HepG2 (cell line): Measurements from ENCODE around the gene MRPL2. TPM values are rescaled to one million over a fixed set of nuclear protein-coding genes. Genes with fewer than 3 reads are reported as not detected.

Experiments
- ASH2L ChIP-seq: fragments of 300-600, 200-600 bp; sonication (generic); IDR thresholded peaks from 2 replicates; pipeline ENCODE4 v1.7.0; 2017; ENCODE audit warnings: low read depth, mild to moderate bottlenecking, moderate library complexity, mixed read lengths, low read length; ENCODE audit not compliant: insufficient read length
- ATF4 ChIP-seq, 2 experiments: fragments of 450-650 bp in 1 of 2; sonication (generic) in 1 of 2; formaldehyde crosslinking; IDR thresholded peaks; 2 replicates each; pipeline versions ENCODE4 v1.5.0 to v1.8.0; 2020 to 2022; ENCODE audit warnings: mild to moderate bottlenecking in 1 of 2, missing genetic modification reagents in 1 of 2
- BRD4 ChIP-seq: sonication (generic); formaldehyde crosslinking; IDR thresholded peaks from 2 replicates; pipeline ENCODE4 v1.4.0; 2020; ENCODE audit warnings: missing genetic modification reagents
- EED ChIP-seq: sonication (generic); formaldehyde crosslinking; IDR thresholded peaks from 2 replicates; pipeline ENCODE4 v1.5.0; 2020; ENCODE audit warnings: mild to moderate bottlenecking, missing genetic modification reagents
- HNRNPK ChIP-seq: fragments of 200-400 bp; formaldehyde crosslinking; IDR thresholded peaks from 2 replicates; pipeline ENCODE4 v1.6.1; 2018; ENCODE audit warnings: low read length, low read depth, moderate library complexity, mild to moderate bottlenecking; ENCODE audit not compliant: poor library complexity, severe bottlenecking
- IRF1 ChIP-seq: sonication (generic); formaldehyde crosslinking; IDR thresholded peaks from 2 replicates; pipeline ENCODE4 v1.4.0; 2020; ENCODE audit warnings: low read depth, mild to moderate bottlenecking, missing genetic modification reagents
- MAZ ChIP-seq, 2 experiments: sonication (generic) in 1 of 2; formaldehyde crosslinking in 1 of 2; IDR thresholded peaks; 2 replicates each; pipeline versions ENCODE4 v1.5.0 to v1.6.1; 2012 to 2020; ENCODE audit warnings: low read depth in 2 of 2, mild to moderate bottlenecking in 2 of 2, borderline replicate concordance in 1 of 2, improper control_type of control experiment in 1 of 2, low read length in 1 of 2, missing genetic modification reagents in 1 of 2, moderate library complexity in 1 of 2
- MED13 ChIP-seq: sonication (generic); formaldehyde crosslinking; IDR thresholded peaks from 2 replicates; pipeline ENCODE4 v1.5.0; 2020; ENCODE audit warnings: missing genetic modification reagents
- PCBP2 ChIP-seq: fragments of 200-400 bp; formaldehyde crosslinking; optimal IDR thresholded peaks from 2 replicates; pipeline ENCODE3; 2018; ENCODE audit warnings: low read length, low read depth; ENCODE audit not compliant: poor library complexity, severe bottlenecking
- PTBP1 ChIP-seq: fragments of 200-400 bp; formaldehyde crosslinking; IDR thresholded peaks from 2 replicates; pipeline ENCODE4 v1.6.1; 2018; ENCODE audit warnings: low read length, low read depth; ENCODE audit not compliant: poor library complexity, severe bottlenecking
- RAD51 ChIP-seq: fragments of 450-650 bp; IDR thresholded peaks from 2 replicates; pipeline ENCODE4 v1.6.1; 2016; ENCODE audit warnings: borderline replicate concordance
- RARG ChIP-seq: sonication (generic); formaldehyde crosslinking; IDR thresholded peaks from 2 replicates; pipeline ENCODE4 v1.4.0; 2020; ENCODE audit warnings: low read depth, mild to moderate bottlenecking, missing genetic modification reagents
- RXRB ChIP-seq: IDR thresholded peaks from 2 replicates; pipeline ENCODE4 v1.6.1; 2016; ENCODE audit warnings: borderline replicate concordance, missing genetic modification reagents, missing compliant biosample characterization
- SP2 ChIP-seq: sonication (generic); formaldehyde crosslinking; IDR thresholded peaks from 2 replicates; pipeline ENCODE4 v1.5.1; 2020; ENCODE audit warnings: mild to moderate bottlenecking, missing genetic modification reagents
- TARDBP ChIP-seq: sonication (generic); formaldehyde crosslinking; IDR thresholded peaks from 2 replicates; pipeline ENCODE4 v1.8.0; 2022; ENCODE audit warnings: mild to moderate bottlenecking, missing genetic modification reagents
- ZBTB43 ChIP-seq: sonication (generic); formaldehyde crosslinking; conservative IDR thresholded peaks from 2 replicates; pipeline ENCODE4 v1.4.0; 2020; ENCODE audit warnings: missing genetic modification reagents
- ZBTB44 ChIP-seq: sonication (generic); formaldehyde crosslinking; IDR thresholded peaks from 2 replicates; pipeline ENCODE4 v1.4.0; 2020; ENCODE audit warnings: missing genetic modification reagents
- ZFP37 ChIP-seq: sonication (generic); formaldehyde crosslinking; IDR thresholded peaks from 2 replicates; pipeline ENCODE4 v1.4.0; 2020; ENCODE audit warnings: missing genetic modification reagents, borderline replicate concordance
- ZNF772 ChIP-seq: sonication (generic); formaldehyde crosslinking; IDR thresholded peaks from 2 replicates; pipeline ENCODE4 v1.5.0; 2020; ENCODE audit warnings: mild to moderate bottlenecking, missing genetic modification reagents
- ZNF790 ChIP-seq: sonication (generic); formaldehyde crosslinking; IDR thresholded peaks from 2 replicates; pipeline ENCODE4 v1.8.0; 2022; ENCODE audit warnings: missing genetic modification reagents, mild to moderate bottlenecking, borderline replicate concordance
- ZUFSP ChIP-seq: sonication (generic); formaldehyde crosslinking; IDR thresholded peaks from 2 replicates; pipeline ENCODE4 v1.9.0; 2021; ENCODE audit warnings: missing genetic modification reagents, mild to moderate bottlenecking, borderline replicate concordance
- polyA plus RNA-seq, 8 experiments: library from polyadenylated mRNA; depleted of rRNA in 3 of 8; stranded (reverse) in 7 of 8; unstranded in 1 of 8; fragments of >200 nt; fragmentation: Illumina TruSeq in 4 of 8; extraction: Trizol in 4 of 8; gene quantifications; 2 replicates each; pipeline versions ENCODE4 v1.2.1 to v1.2.3, GENCODE V29; 2011 to 2016; ENCODE audit warnings: low read depth in 4 of 8, missing spikeins in 1 of 8, mixed read lengths in 1 of 8; ENCODE audit not compliant: insufficient read depth in 1 of 8
- total RNA-seq, 5 experiments: library from RNA; depleted of rRNA; stranded (reverse); fragments of >200 nt; fragmentation: Illumina TruSeq; extraction: Trizol; gene quantifications; 2 replicates each; pipeline ENCODE4 v1.2.3, GENCODE V29; 2016; ENCODE audit warnings: low read depth in 1 of 5

The MRPL2 gene
- total and polyA plus RNA-seq, 2 of the 13 experiments (the other 11 are each of a cell fraction or from before 2014, with no cell fraction given) = 56.8 to 65.6 TPM

GRCh38 chr6:43013097-43013842 is 46.0 kb downstream of the MRPL2 start (continued):
- TF ChIP-seq EED (CRISPR knock-in tag) = 0 out of 2 replicates have a peak, but pooled peaks have one; percentile 20
- no peak for TF ChIP-seq HNRNPK
- no peak for TF ChIP-seq ZBTB43 (CRISPR knock-in tag)
- no peak for TF ChIP-seq ATF4 (CRISPR knock-in tag; IDR thresholded peaks at IDR 0.05)
- TF ChIP-seq MED13 (CRISPR knock-in tag) = no peak
- no peak for TF ChIP-seq PTBP1
- no peak for TF ChIP-seq MAZ (IDR thresholded peaks at IDR 0.05; ENCODE audit: borderline replicate concordance, low read depth, low read length)
- TF ChIP-seq MAZ (CRISPR knock-in tag; IDR thresholded peaks at IDR 0.05; ENCODE audit: low read depth) = peak; percentile 9; the same call in 1 of the 2 replicates
- TF ChIP-seq ZNF772 (CRISPR knock-in tag) = 0 out of 2 replicates have a peak, but pooled peaks have one; percentile 36
- TF ChIP-seq PCBP2 = no peak
- TF ChIP-seq ZBTB44 = no peak
- no peak for TF ChIP-seq RARG (CRISPR knock-in tag)
- TF ChIP-seq ASH2L = peak; percentile 68
- no peak for TF ChIP-seq BRD4 (CRISPR knock-in tag)
- TF ChIP-seq SP2 (CRISPR knock-in tag) = no peak
- no peak for TF ChIP-seq ZNF790
- no peak for TF ChIP-seq IRF1 (CRISPR knock-in tag)
- TF ChIP-seq ZFP37 (CRISPR knock-in tag) = 0 out of 2 replicates have a peak, but pooled peaks have one; percentile 12
- TF ChIP-seq RXRB (CRISPR knock-in tag) = no peak
- no peak for TF ChIP-seq ZUFSP (CRISPR knock-in tag)
- TF ChIP-seq TARDBP (CRISPR knock-in tag) = no peak
- no peak for TF ChIP-seq RAD51
